Measurements from ENCODE around the gene UHRF1. TPM values are rescaled to one million over a fixed set of nuclear protein-coding genes. Genes with fewer than 3 reads are reported as not detected.
"Not testable (repeated sequence)": the region's sequence is repeated elsewhere in the genome, so short reads cannot be mapped to it uniquely, and the experiment has no call there.

The UHRF1 gene
- polyA plus RNA-seq (ENCODE audit: insufficient read length): 30.7 TPM

- no peak for DNase-seq (ENCODE audit: low read depth)
Observed at GRCh38 chr19:4909156-4909896, at the start of gene UHRF1. Gene UHRF1, plus strand, starts transcription at chr19:4909501. Its CDS starts 1,385 bp downstream, at chr19:4910886.

- DNase-seq (ENCODE audit: low read depth): no peak
Observed at GRCh38 chr19:4859697-4860096, 49.6 kb upstream of the UHRF1 start.

GRCh38 chr19:4861147-4861546 lies 48.2 kb upstream of the UHRF1 start:
- no peak for DNase-seq (ENCODE audit: low read depth)

GRCh38 chr19:4866595-4867424 lies 42.5 kb upstream of the UHRF1 start:
- DNase-seq (ENCODE audit: low read depth): no peak

GRCh38 chr19:4867534-4868285 lies 41.6 kb upstream of the UHRF1 start, which contains the start of gene PLIN3:
Gene PLIN3, minus strand, starts transcription at chr19:4867667. Its CDS starts 6,273 bp downstream, at chr19:4861394.
- peak; percentile 68 for DNase-seq (ENCODE audit: low read depth)

GRCh38 chr19:4868286-4868834 lies 40.9 kb upstream of the UHRF1 start:
- DNase-seq (ENCODE audit: low read depth): no peak

GRCh38 chr19:4870025-4870700 lies 39.1 kb upstream of the UHRF1 start:
- no peak for DNase-seq (ENCODE audit: low read depth)

- no peak for DNase-seq (ENCODE audit: low read depth)
Observed at GRCh38 chr19:4871711-4872110, 37.6 kb upstream of the UHRF1 start.

- no peak for DNase-seq (ENCODE audit: low read depth)
Observed at GRCh38 chr19:4873930-4874329, 35.4 kb upstream of the UHRF1 start.

- no peak for DNase-seq (ENCODE audit: low read depth)
Observed at GRCh38 chr19:4877753-4878490, 31.4 kb upstream of the UHRF1 start.

- no peak for DNase-seq (ENCODE audit: low read depth)
Observed at GRCh38 chr19:4878491-4878968, 30.8 kb upstream of the UHRF1 start.

GRCh38 chr19:4879041-4879440 lies 30.3 kb upstream of the UHRF1 start:
- DNase-seq (ENCODE audit: low read depth): no peak

- DNase-seq (ENCODE audit: low read depth): not testable (repeated sequence)
Observed at GRCh38 chr19:4882874-4883273, 26.4 kb upstream of the UHRF1 start.

- not testable (repeated sequence) for DNase-seq (ENCODE audit: low read depth)
Observed at GRCh38 chr19:4884993-4885392, 24.3 kb upstream of the UHRF1 start.

GRCh38 chr19:4887803-4888202 lies 21.5 kb upstream of the UHRF1 start:
- DNase-seq (ENCODE audit: low read depth): not testable (repeated sequence)

- DNase-seq (ENCODE audit: low read depth): no peak
Observed at GRCh38 chr19:4889034-4889815, 20.1 kb upstream of the UHRF1 start.

GRCh38 chr19:4891066-4891465 lies 18.2 kb upstream of the UHRF1 start:
- DNase-seq (ENCODE audit: low read depth): no peak

- not testable (repeated sequence) for DNase-seq (ENCODE audit: low read depth)
Observed at GRCh38 chr19:4892962-4893361, 16.3 kb upstream of the UHRF1 start.

- DNase-seq (ENCODE audit: low read depth): no peak
Observed at GRCh38 chr19:4896372-4896771, 12.9 kb upstream of the UHRF1 start.
